HepG2 (cell line): Measurements from ENCODE around the gene GALR1. TPM values are rescaled to one million over a fixed set of nuclear protein-coding genes. Genes with fewer than 3 reads are reported as not detected.

Experiments
- ATAC-seq: fragments of 200-7000 bp; cut with Tn5 transposase; 3 replicates; pipeline ENCODE4 v1.9.1; 2020; ENCODE audit warnings: mild to moderate bottlenecking, moderate library complexity
- BruUV-seq: library from RNA; stranded (reverse); fragments of 400-500 nt; replicated peaks from 2 replicates; lab custom pipeline; 2021; lab: Mats Ljungman, UMichigan
- CTCF ChIA-PET: fragments of 300-600 bp; formaldehyde crosslinking; extraction: SDS; loops from one replicate; lab custom pipeline; 2021; ENCODE audit warnings: low total read pairs, inconsistent platforms, low intra/inter-chr PET ratio; lab: Yijun Ruan, JAX
- POLR2A ChIA-PET: fragments of 350-600 bp; sonication (Branson Sonifier 250); formaldehyde crosslinking; loops from one replicate; lab custom pipeline; 2020; ENCODE audit warnings: antibody characterized with exemption, inconsistent platforms; lab: Yijun Ruan, JAX
- DNase-seq: peaks from one replicate; pipeline ENCODE4 v3.0.0-alpha.2; 2015; ENCODE audit warnings: low spot score
- FAIRE-seq: peaks from 3 replicates; lab custom pipeline; 2011; peaks lifted over from hg19 to GRCh38; lab: Jason Lieb, UNC
- H2AFZ ChIP-seq: one replicate; pipeline ENCODE4 v1.6.1; 2011; ENCODE audit warnings: low read length, inconsistent platforms
- H3K27ac ChIP-seq: fragments of 300-600 bp; 3 replicates; pipeline ENCODE4 v1.8.0; 2011; ENCODE audit warnings: mixed run types, mild to moderate bottlenecking, mixed read lengths, low read length, inconsistent platforms; ENCODE audit not compliant: insufficient read depth; ENCODE audit errors: extremely low read length
- H3K27me3 ChIP-seq, 2 experiments: fragments of 200-600 bp in 1 of 2; 2 replicates in 1 of 2; 3 replicates in 1 of 2; pipeline versions ENCODE4 v1.6.0 to v1.8.0; 2011; ENCODE audit warnings: low read length in 2 of 2, mild to moderate bottlenecking in 2 of 2, moderate library complexity in 2 of 2, inconsistent platforms in 1 of 2; ENCODE audit not compliant: insufficient read depth in 2 of 2, control insufficient read depth in 1 of 2
- H3K36me3 ChIP-seq, 2 experiments: fragments of 200-600 bp in 1 of 2; replicated peaks in 1 of 2; 2 replicates in 1 of 2; 3 replicates in 1 of 2; pipeline versions ENCODE4 v1.5.1 to v1.8.0; 2011; ENCODE audit warnings: low read length in 2 of 2, inconsistent platforms in 1 of 2; ENCODE audit not compliant: insufficient read depth in 2 of 2, control insufficient read depth in 1 of 2
- H3K4me1 ChIP-seq: 2 replicates; pipeline ENCODE4 v1.5.1; 2012; ENCODE audit warnings: low read length, inconsistent platforms; ENCODE audit not compliant: insufficient read depth
- H3K4me2 ChIP-seq: 2 replicates; pipeline ENCODE4 v1.6.0; 2011; ENCODE audit warnings: low read depth, low read length, inconsistent platforms
- H3K4me3 ChIP-seq, 3 experiments: fragments of 200-600 bp in 1 of 3; sonication (generic), shearing (Covaris generic) in 1 of 3; replicated peaks in 1 of 3; 2 replicates each; pipeline ENCODE4 v1.5.1; 2011 to 2016; ENCODE audit warnings: low read length in 3 of 3, inconsistent platforms in 2 of 3, low read depth in 2 of 3, mild to moderate bottlenecking in 2 of 3, control low read depth in 1 of 3, mixed read lengths in 1 of 3; ENCODE audit not compliant: insufficient read depth in 1 of 3
- H3K79me2 ChIP-seq: one replicate; pipeline ENCODE4 v1.6.1; 2011; ENCODE audit warnings: low read length, inconsistent platforms; ENCODE audit not compliant: insufficient read depth
- H3K9ac ChIP-seq: 2 replicates; pipeline ENCODE4 v1.6.0; 2011; ENCODE audit warnings: mild to moderate bottlenecking, low read depth, low read length, inconsistent platforms; ENCODE audit not compliant: insufficient read depth
- H3K9me3 ChIP-seq: 2 replicates; pipeline ENCODE4 v1.5.1; 2012; ENCODE audit warnings: mild to moderate bottlenecking, low read length
- H4K20me1 ChIP-seq: 2 replicates; pipeline ENCODE4 v1.6.0; 2011; ENCODE audit warnings: inconsistent platforms, mild to moderate bottlenecking, low read length, moderate library complexity; ENCODE audit not compliant: insufficient read depth
- ATF5 ChIP-seq: sonication (generic); formaldehyde crosslinking; IDR thresholded peaks from 2 replicates; pipeline ENCODE4 v1.4.0; 2020; ENCODE audit warnings: mild to moderate bottlenecking, low read depth, missing genetic modification reagents
- BCL6 ChIP-seq: IDR thresholded peaks from 2 replicates; pipeline ENCODE4 v1.6.1; 2016; ENCODE audit warnings: missing genetic modification reagents, missing compliant biosample characterization
- CCDC6 ChIP-seq: sonication (generic); formaldehyde crosslinking; IDR thresholded peaks from 2 replicates; pipeline ENCODE4 v1.8.1; 2022; ENCODE audit warnings: mild to moderate bottlenecking, missing genetic modification reagents, moderate library complexity
- HMGXB4 ChIP-seq, 2 experiments: sonication (generic) in 1 of 2; formaldehyde crosslinking in 1 of 2; IDR thresholded peaks; 2 replicates each; pipeline versions ENCODE4 v1.4.0 to v1.6.1; 2018 to 2020; ENCODE audit warnings: missing genetic modification reagents in 2 of 2, borderline replicate concordance in 1 of 2, low read depth in 1 of 2, mild to moderate bottlenecking in 1 of 2, missing biosample characterization in 1 of 2
- HOMEZ ChIP-seq: IDR thresholded peaks from 2 replicates; pipeline ENCODE4 v1.6.1; 2016; ENCODE audit warnings: low read depth
- LBX2 ChIP-seq: sonication (generic); formaldehyde crosslinking; IDR thresholded peaks from 2 replicates; pipeline ENCODE4 v1.5.0; 2020; ENCODE audit warnings: missing genetic modification reagents, mild to moderate bottlenecking, borderline replicate concordance
- MTA3 ChIP-seq: sonication (generic); formaldehyde crosslinking; IDR thresholded peaks from 2 replicates; pipeline ENCODE4 v1.4.0; 2020; ENCODE audit warnings: missing genetic modification reagents
- RCOR2 ChIP-seq: IDR thresholded peaks from 2 replicates; pipeline ENCODE4 v1.6.1; 2016; ENCODE audit warnings: missing biosample characterization, missing genetic modification reagents
- SMAD1 ChIP-seq: sonication (generic); formaldehyde crosslinking; IDR thresholded peaks from 2 replicates; pipeline ENCODE4 v1.4.0; 2020; ENCODE audit warnings: missing genetic modification reagents, low read depth, mild to moderate bottlenecking, borderline replicate concordance
- TCF7L2 ChIP-seq: IDR thresholded peaks from 2 replicates; pipeline ENCODE4 v1.6.1; 2011; ENCODE audit warnings: mild to moderate bottlenecking, low read depth, low read length, moderate library complexity
- WIZ ChIP-seq: sonication (generic); formaldehyde crosslinking; IDR thresholded peaks from 2 replicates; pipeline ENCODE4 v1.5.1; 2020; ENCODE audit warnings: mild to moderate bottlenecking, missing genetic modification reagents
- ZBTB37 ChIP-seq: sonication (generic); formaldehyde crosslinking; IDR thresholded peaks from 2 replicates; pipeline ENCODE4 v1.4.0; 2020; ENCODE audit warnings: mild to moderate bottlenecking, missing genetic modification reagents
- ZFX ChIP-seq: sonication (generic); formaldehyde crosslinking; IDR thresholded peaks from 2 replicates; pipeline ENCODE4 v1.4.0; 2020; ENCODE audit warnings: mild to moderate bottlenecking, low read depth, missing genetic modification reagents, moderate library complexity
- ZNF20 ChIP-seq: sonication (generic); formaldehyde crosslinking; IDR thresholded peaks from 2 replicates; pipeline ENCODE4 v1.4.0; 2020; ENCODE audit warnings: mild to moderate bottlenecking, moderate library complexity, missing genetic modification reagents
- ZNF570 ChIP-seq: sonication (generic); formaldehyde crosslinking; IDR thresholded peaks from 2 replicates; pipeline ENCODE4 v1.4.0; 2020; ENCODE audit warnings: mild to moderate bottlenecking, missing genetic modification reagents, borderline replicate concordance
- ZNF766 ChIP-seq: sonication (generic); formaldehyde crosslinking; IDR thresholded peaks from 2 replicates; pipeline ENCODE4 v1.5.0; 2020; ENCODE audit warnings: missing genetic modification reagents, borderline replicate concordance
- WGBS: methylation state at CpG from one replicate; pipeline ENCODE4 v1.1.6; 2017; ENCODE audit warnings: low lambda C conversion rate; 5-methylcytosine and 5-hydroxymethylcytosine counted together
- in situ Hi-C: cut with HindIII; loops from 2 replicates; pipeline ENCODE4 v1.10.0; 2017; ENCODE audit warnings: low pct_unique_long_range_greater_than_20kb; ENCODE audit not compliant: extremely low pct_ligation_motif_present
- intact Hi-C: fragments of 100-400 bp; cut with micrococcal nuclease; formaldehyde crosslinking; loops from one replicate; pipeline ENCODE4 v1.10.0; 2022; ENCODE audit not compliant: unreplicated experiment
- polyA plus RNA-seq, 8 experiments: library from polyadenylated mRNA; depleted of rRNA in 3 of 8; stranded (reverse) in 7 of 8; unstranded in 1 of 8; fragments of >200 nt; fragmentation: Illumina TruSeq in 4 of 8; extraction: Trizol in 4 of 8; gene quantifications; 2 replicates each; pipeline versions ENCODE4 v1.2.1 to v1.2.3, GENCODE V29; 2011 to 2016; ENCODE audit warnings: low read depth in 4 of 8, missing spikeins in 1 of 8, mixed read lengths in 1 of 8; ENCODE audit not compliant: insufficient read depth in 1 of 8
- total RNA-seq, 5 experiments: library from RNA; depleted of rRNA; stranded (reverse); fragments of >200 nt; fragmentation: Illumina TruSeq; extraction: Trizol; gene quantifications; 2 replicates each; pipeline ENCODE4 v1.2.3, GENCODE V29; 2016; ENCODE audit warnings: low read depth in 1 of 5

GALR1 gene
- total and polyA plus RNA-seq, 2 of the 13 experiments (the other 11 are each of a cell fraction or from before 2014, with no cell fraction given), result not detected

- no peak overlapping the region for H3K4me2 ChIP-seq
- intact Hi-C loops, result no loop called here
- no peak overlapping the region for H2AFZ ChIP-seq
- no peak overlapping the region for H3K9ac ChIP-seq
- BruUV-seq, result no TSS peak
- CTCF ChIA-PET, result no interaction called here
- no peaks in the 10 kb centered on the region for H3K36me3 ChIP-seq
- no peaks in the 10 kb centered on the region for H3K79me2 ChIP-seq
- H3K4me3 ChIP-seq, result no peak overlapping the region
- peaks cover 0 to 12% of the 10 kb centered on the region in 2 experiments; a peak in 1 of 5 replicates for H3K27me3 ChIP-seq
- no peak for DNase-seq
- TF ChIP-seq TCF7L2, result no peak
- TF ChIP-seq SMAD1, result no peak
- no peak for TF ChIP-seq ZNF20 (CRISPR knock-in tag)
- TF ChIP-seq ZNF766 (CRISPR knock-in tag), result no peak
- TF ChIP-seq ZNF570 (CRISPR knock-in tag), result no peak
- TF ChIP-seq ATF5 (CRISPR knock-in tag), result no peak
- TF ChIP-seq RCOR2 (CRISPR knock-in tag), result no peak
- no peak for TF ChIP-seq ZBTB37 (CRISPR knock-in tag)
- TF ChIP-seq MTA3 (CRISPR knock-in tag), result no peak
- no peak for TF ChIP-seq WIZ (CRISPR knock-in tag)
- no peak for TF ChIP-seq BCL6 (CRISPR knock-in tag)
- TF ChIP-seq LBX2 (CRISPR knock-in tag), result no peak
- no peak for TF ChIP-seq HMGXB4 (CRISPR knock-in tag; IDR thresholded peaks at IDR 0.05; ENCODE audit: borderline replicate concordance in 1 of 2, low read depth in 1 of 2)
- no peak for TF ChIP-seq ZFX (CRISPR knock-in tag)
- TF ChIP-seq CCDC6 (CRISPR knock-in tag), result no peak
- TF ChIP-seq HOMEZ (CRISPR knock-in tag), result no peak
- TF ChIP-seq, all 625 proteins: peak for 0
- no peak overlapping the region for H3K27ac ChIP-seq
- 23% methylated on average over 3 of the region's 7 CpGs for WGBS
- H3K4me1 ChIP-seq, result no peaks in the 10 kb centered on the region
- in situ Hi-C loops, result no loop called here
- H3K9me3 ChIP-seq, result no peaks in the 10 kb centered on the region
- no peak for ATAC-seq
- POLR2A ChIA-PET, result no interaction called here
- no peak for FAIRE-seq
- no peaks in the 10 kb centered on the region for H4K20me1 ChIP-seq
Measured at GRCh38 chr18:77300579-77300978, 50.9 kb downstream of the GALR1 start.
